ENCODE data around the gene MED12.

Gene MED12

GRCh38 chrX:71151366-71151765, 33.0 kb downstream of the MED12 start:
- TF ChIP-seq CTCF (conservative IDR thresholded peaks at IDR 0.05) = no peak
- H3K27ac ChIP-seq = no peak overlapping the region

GRCh38 chrX:71154196-71154595, 35.8 kb downstream of the MED12 start:
- H3K27ac ChIP-seq = no peak overlapping the region
- TF ChIP-seq CTCF (conservative IDR thresholded peaks at IDR 0.05) = no peak

GRCh38 chrX:71154641-71155040, 36.2 kb downstream of the MED12 start:
- TF ChIP-seq CTCF (conservative IDR thresholded peaks at IDR 0.05) = no peak
- H3K27ac ChIP-seq = no peak overlapping the region

GRCh38 chrX:71158603-71159002, 40.2 kb downstream of the MED12 start:
- H3K27ac ChIP-seq = no peak overlapping the region
- TF ChIP-seq CTCF (conservative IDR thresholded peaks at IDR 0.05) = no peak

GRCh38 chrX:71159335-71159734, 40.9 kb downstream of the MED12 start:
- no peak overlapping the region for H3K27ac ChIP-seq
- TF ChIP-seq CTCF (conservative IDR thresholded peaks at IDR 0.05) = no peak

GRCh38 chrX:71160475-71160874, 42.1 kb downstream of the MED12 start:
- TF ChIP-seq CTCF (conservative IDR thresholded peaks at IDR 0.05) = no peak

GRCh38 chrX:71162981-71163380, 44.6 kb downstream of the MED12 start:
- no peak for TF ChIP-seq CTCF (conservative IDR thresholded peaks at IDR 0.05)
- H3K27ac ChIP-seq = no peak overlapping the region

More at GRCh38 chrX:71160475-71160874, 42.1 kb downstream of the MED12 start:
- no peak overlapping the region for H3K27ac ChIP-seq

GRCh38 chrX:71164071-71164470, 45.7 kb downstream of the MED12 start:
- H3K27ac ChIP-seq = no peak overlapping the region
- no peak for TF ChIP-seq CTCF (conservative IDR thresholded peaks at IDR 0.05)

Measured in VCaP (cell line).